OCI-LY1 (cell line): ENCODE data around the gene TARM1.
"Not testable (repeated sequence)": the region's sequence is repeated elsewhere in the genome, so short reads cannot be mapped to it uniquely, and the experiment has no call there.

Experiments used
- H2AFZ ChIP-seq: fragments of 200-600 bp; sonication (generic), shearing (Covaris generic); 2 replicates; pipeline ENCODE4 v1.6.0; 2014; ENCODE audit warnings: antibody characterized with exemption, mild to moderate bottlenecking, low read length
- H3F3A ChIP-seq: fragments of 200-600 bp; sonication (generic), shearing (Covaris generic); 2 replicates; pipeline ENCODE4 v1.6.0; 2014; ENCODE audit warnings: mild to moderate bottlenecking, antibody characterized with exemption, low read length, moderate library complexity; ENCODE audit not compliant: insufficient read depth
- H3K27ac ChIP-seq: fragments of 200-600 bp; sonication (generic); 2 replicates; pipeline ENCODE4 v1.5.1; 2014; ENCODE audit warnings: low read length, mixed run types, mild to moderate bottlenecking, low read depth; ENCODE audit not compliant: poor library complexity, severe bottlenecking
- H3K27me3 ChIP-seq: fragments of 200-600 bp; sonication (generic); 2 replicates; pipeline ENCODE4 v1.6.0; 2014; ENCODE audit warnings: antibody characterized with exemption, mild to moderate bottlenecking, low read length, moderate library complexity; ENCODE audit not compliant: insufficient read depth
- H3K36me3 ChIP-seq: fragments of 200-600 bp; sonication (generic); 2 replicates; pipeline ENCODE4 v1.6.1; 2014; ENCODE audit warnings: mild to moderate bottlenecking, antibody characterized with exemption, low read length, moderate library complexity, mixed read lengths; ENCODE audit not compliant: insufficient read depth
- H3K4me1 ChIP-seq: fragments of 200-600 bp; sonication (generic); 2 replicates; pipeline ENCODE4 v1.5.1; 2014; ENCODE audit warnings: mild to moderate bottlenecking, low read length, moderate library complexity; ENCODE audit not compliant: insufficient read depth, severe bottlenecking
- H3K4me2 ChIP-seq: fragments of 200-600 bp; sonication (generic), shearing (Covaris generic); 2 replicates; pipeline ENCODE4 v1.6.1; 2014; ENCODE audit warnings: low read length
- H3K4me3 ChIP-seq: fragments of 200-600 bp; sonication (generic); 2 replicates; pipeline ENCODE4 v1.5.1; 2014; ENCODE audit warnings: low read length, low read depth, mild to moderate bottlenecking, mixed read lengths; ENCODE audit not compliant: poor library complexity, severe bottlenecking
- H3K79me2 ChIP-seq: fragments of 200-600 bp; shearing (Covaris generic); 2 replicates; pipeline ENCODE4 v1.6.1; 2016; ENCODE audit warnings: mixed run types, low read length, mixed read lengths; ENCODE audit not compliant: insufficient read depth
- H3K9ac ChIP-seq: fragments of 200-600 bp; sonication (generic), shearing (Covaris generic); 2 replicates; pipeline ENCODE4 v1.6.1; 2014; ENCODE audit warnings: mild to moderate bottlenecking, low read length, mixed read lengths
- H3K9me2 ChIP-seq: fragments of 200-600 bp; sonication (generic), shearing (Covaris generic); 2 replicates; pipeline ENCODE4 v1.6.1; 2014; ENCODE audit warnings: low read depth, mild to moderate bottlenecking, low read length, mixed read lengths
- H3K9me3 ChIP-seq: fragments of 200-600 bp; shearing (Covaris generic); 2 replicates; pipeline ENCODE4 v1.6.1; 2014; ENCODE audit warnings: low read length, mixed read lengths
- H4K20me1 ChIP-seq: fragments of 200-600 bp; sonication (generic), shearing (Covaris generic); 2 replicates; pipeline ENCODE4 v1.6.0; 2016; ENCODE audit warnings: mild to moderate bottlenecking, low read length; ENCODE audit not compliant: insufficient read depth
- EZH2 ChIP-seq: fragments of 200-600 bp; sonication (generic), shearing (Covaris generic); IDR thresholded peaks from 2 replicates; pipeline ENCODE4 v1.8.0; 2017; ENCODE audit warnings: borderline replicate concordance, mixed run types, mild to moderate bottlenecking, antibody characterized with exemption, low read length, moderate library complexity, mixed read lengths
- TF ChIP-seq, protein P1 (sequence below): fragments of 200-600 bp; sonication (generic), shearing (Covaris generic); IDR thresholded peaks from 2 replicates; pipeline ENCODE4 v1.5.1; 2017; ENCODE audit warnings: mild to moderate bottlenecking, antibody characterized with exemption, low read length, moderate library complexity, mixed read lengths

Gene TARM1

GRCh38 chr19:54100561-54100960 lies 19.4 kb upstream of the TARM1 start, which contains the start of gene OSCAR:
Gene OSCAR (minus strand): TSS chr19:54100803. CDS start chr19:54100792, 11 bp downstream.
- H3K36me3 ChIP-seq, result peaks cover 8% of the 10 kb centered on the region
- H3K27me3 ChIP-seq, result no peaks in the 10 kb centered on the region
- no peaks in the 10 kb centered on the region for H3K9me2 ChIP-seq
- no peak within 1 kb of the TSS for H3K4me3 ChIP-seq
- no peak within 1 kb of the TSS for H3K27ac ChIP-seq
- no peak within 1 kb of the TSS for H3K4me2 ChIP-seq
- no peak within 1 kb of the TSS; the same call in 1 of the 2 replicates for H2AFZ ChIP-seq
- no peaks in the 10 kb centered on the region for H3F3A ChIP-seq
- peaks cover 12% of the 10 kb centered on the region for H3K79me2 ChIP-seq
- H4K20me1 ChIP-seq, result no peaks in the 10 kb centered on the region
- H3K9me3 ChIP-seq, result no peaks in the 10 kb centered on the region
- peaks cover 23% of the 10 kb centered on the region for H3K4me1 ChIP-seq
- H3K9ac ChIP-seq, result no peak within 1 kb of the TSS
- TF ChIP-seq, protein P1, sequence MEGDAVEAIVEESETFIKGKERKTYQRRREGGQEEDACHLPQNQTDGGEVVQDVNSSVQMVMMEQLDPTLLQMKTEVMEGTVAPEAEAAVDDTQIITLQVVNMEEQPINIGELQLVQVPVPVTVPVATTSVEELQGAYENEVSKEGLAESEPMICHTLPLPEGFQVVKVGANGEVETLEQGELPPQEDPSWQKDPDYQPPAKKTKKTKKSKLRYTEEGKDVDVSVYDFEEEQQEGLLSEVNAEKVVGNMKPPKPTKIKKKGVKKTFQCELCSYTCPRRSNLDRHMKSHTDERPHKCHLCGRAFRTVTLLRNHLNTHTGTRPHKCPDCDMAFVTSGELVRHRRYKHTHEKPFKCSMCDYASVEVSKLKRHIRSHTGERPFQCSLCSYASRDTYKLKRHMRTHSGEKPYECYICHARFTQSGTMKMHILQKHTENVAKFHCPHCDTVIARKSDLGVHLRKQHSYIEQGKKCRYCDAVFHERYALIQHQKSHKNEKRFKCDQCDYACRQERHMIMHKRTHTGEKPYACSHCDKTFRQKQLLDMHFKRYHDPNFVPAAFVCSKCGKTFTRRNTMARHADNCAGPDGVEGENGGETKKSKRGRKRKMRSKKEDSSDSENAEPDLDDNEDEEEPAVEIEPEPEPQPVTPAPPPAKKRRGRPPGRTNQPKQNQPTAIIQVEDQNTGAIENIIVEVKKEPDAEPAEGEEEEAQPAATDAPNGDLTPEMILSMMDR, result no peak
- no peak for TF ChIP-seq EZH2

GRCh38 chr19:54099903-54100255 lies 18.7 kb upstream of the TARM1 start:
- H3K4me3 ChIP-seq, H3K27ac ChIP-seq, H3K4me2 ChIP-seq, H3K36me3 ChIP-seq, H3K9ac ChIP-seq, H3K9me3 ChIP-seq, H3F3A ChIP-seq, H2AFZ ChIP-seq, H3K27me3 ChIP-seq, H4K20me1 ChIP-seq, H3K9me2 ChIP-seq: not testable (repeated sequence)
- peaks cover 12% of the 10 kb centered on the region for H3K79me2 ChIP-seq
- H3K4me1 ChIP-seq, result peaks cover 23% of the 10 kb centered on the region

GRCh38 chr19:54099190-54099902 lies 18.2 kb upstream of the TARM1 start:
- H3F3A ChIP-seq, result no peaks in the 10 kb centered on the region
- H3K27me3 ChIP-seq, result no peaks in the 10 kb centered on the region
- no peak overlapping the region for H3K4me3 ChIP-seq
- H3K4me1 ChIP-seq, result peaks cover 21% of the 10 kb centered on the region
- peaks cover 3% of the 10 kb centered on the region; the same call in 1 of the 2 replicates for H3K36me3 ChIP-seq
- H2AFZ ChIP-seq, result no peak overlapping the region
- no peaks in the 10 kb centered on the region for H3K9me3 ChIP-seq
- TF ChIP-seq EZH2, result no peak
- TF ChIP-seq, protein P1, result no peak
- no peak overlapping the region for H3K9ac ChIP-seq
- H3K4me2 ChIP-seq, result no peak overlapping the region
- peaks cover 9% of the 10 kb centered on the region for H3K79me2 ChIP-seq
- H3K9me2 ChIP-seq, result no peaks in the 10 kb centered on the region
- H4K20me1 ChIP-seq, result no peaks in the 10 kb centered on the region
- no peak overlapping the region for H3K27ac ChIP-seq

DNA sequence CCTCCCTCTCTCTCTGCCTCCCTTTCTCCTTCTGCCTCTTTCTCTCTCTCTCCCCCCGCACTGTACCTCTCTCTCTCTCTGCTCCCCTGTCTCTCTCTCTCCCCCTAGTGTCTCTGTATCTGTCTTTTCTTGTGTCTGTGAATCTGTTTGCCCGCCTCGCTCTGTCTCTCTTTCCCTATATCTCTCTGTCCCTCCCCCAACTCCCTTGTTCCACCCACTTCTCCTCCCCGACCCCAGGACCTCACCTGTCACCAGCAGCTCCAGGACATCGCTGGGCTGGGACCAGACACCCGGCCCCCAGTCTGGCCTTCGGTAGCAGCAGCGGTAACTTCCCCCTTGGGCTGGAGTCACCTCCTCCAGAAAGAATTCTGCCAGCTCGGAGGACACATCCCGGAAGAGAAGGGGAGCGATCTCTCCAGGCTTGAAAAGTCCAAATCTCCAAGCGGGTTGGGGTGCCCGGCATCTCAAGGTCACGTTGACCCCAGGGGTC lies 15.5 kb upstream of the TARM1 start:
- H3K36me3 ChIP-seq, result no peaks in the 10 kb centered on the region
- peaks cover 4% of the 10 kb centered on the region for H3K4me1 ChIP-seq
- H4K20me1 ChIP-seq, result no peaks in the 10 kb centered on the region
- no peak overlapping the region for H3K9ac ChIP-seq
- H3K27ac ChIP-seq, result no peak overlapping the region
- no peak overlapping the region for H3K4me3 ChIP-seq
- H3K4me2 ChIP-seq, result 0 out of 2 replicates have a peak overlapping the region, but pooled peaks have one; percentile 16
- H2AFZ ChIP-seq, result no peak overlapping the region
- no peaks in the 10 kb centered on the region for H3K9me3 ChIP-seq
- H3K79me2 ChIP-seq, result no peaks in the 10 kb centered on the region
- no peak for TF ChIP-seq EZH2
- TF ChIP-seq, protein P1, result no peak
- no peaks in the 10 kb centered on the region for H3F3A ChIP-seq
- H3K27me3 ChIP-seq, result no peaks in the 10 kb centered on the region
- H3K9me2 ChIP-seq, result no peaks in the 10 kb centered on the region

DNA sequence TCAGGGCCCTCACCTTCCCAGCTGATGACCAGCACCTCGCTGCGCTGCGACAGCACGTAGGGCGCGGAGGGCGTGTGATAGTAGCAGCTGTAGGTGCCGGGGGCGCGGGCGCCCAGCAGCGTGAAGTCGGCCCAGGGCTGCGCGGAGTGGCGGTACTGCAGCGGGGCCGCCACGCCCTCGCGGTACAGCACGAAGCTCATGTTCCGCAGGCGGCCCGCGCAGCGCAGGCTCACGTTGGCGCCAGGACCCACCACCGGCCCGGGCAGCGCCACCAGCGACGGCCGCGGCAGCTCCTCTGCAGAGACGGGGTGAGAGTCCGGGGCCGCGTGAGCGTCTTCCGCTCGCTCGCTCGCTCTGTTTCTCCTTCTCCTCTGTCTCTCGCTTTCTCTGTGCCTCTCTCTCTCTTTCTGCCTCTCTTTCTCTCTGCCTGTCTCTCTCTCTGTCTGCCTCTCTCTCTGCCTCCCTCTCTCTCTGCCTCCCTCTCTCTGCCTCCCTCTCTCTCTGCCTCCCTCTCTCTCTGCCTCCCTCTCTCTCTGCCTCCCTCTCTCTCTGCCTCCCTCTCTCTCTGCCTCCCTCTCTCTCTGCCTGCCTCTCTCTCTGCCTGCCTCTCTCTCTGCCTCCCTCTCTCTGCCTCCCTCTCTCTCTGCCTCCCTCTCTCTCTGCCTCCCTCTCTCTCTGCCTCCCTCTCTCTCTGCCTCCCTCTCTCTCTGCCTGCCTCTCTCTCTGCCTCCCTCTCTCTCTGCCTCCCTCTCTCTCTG lies 14.9 kb upstream of the TARM1 start:
- H3K9me2 ChIP-seq, H3K4me3 ChIP-seq, H3K9me3 ChIP-seq, H4K20me1 ChIP-seq, H2AFZ ChIP-seq, H3K4me2 ChIP-seq, H3K36me3 ChIP-seq, H3K27ac ChIP-seq, H3K9ac ChIP-seq, H3K27me3 ChIP-seq, H3K79me2 ChIP-seq, H3K4me1 ChIP-seq, H3F3A ChIP-seq: not testable (repeated sequence)
